Measurements from ENCODE around the gene C11orf24. TPM values are rescaled to one million over a fixed set of nuclear protein-coding genes. Genes with fewer than 3 reads are reported as not detected.

The C11orf24 gene
- total RNA-seq, 3 donors from 2014 or later (not counting 1 experiment from before 2014, with no cell fraction given), result 15.6 to 26.1 (median 17.7) TPM

DNA sequence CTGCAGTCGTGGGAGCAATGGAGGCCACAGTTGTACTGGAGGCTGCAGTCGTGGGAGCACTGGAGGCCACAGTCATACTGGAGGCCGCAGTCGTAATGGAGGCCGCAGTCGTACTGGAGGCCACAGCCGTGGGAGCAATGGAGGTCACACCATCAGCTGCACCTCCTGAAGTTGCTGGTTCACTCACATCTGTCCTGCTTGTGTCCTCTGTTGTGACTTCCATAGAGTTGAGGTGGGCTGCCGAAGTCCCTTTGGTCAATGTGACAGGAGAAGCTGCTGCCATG is 9.3 kb downstream of the C11orf24 start:
- intact Hi-C loops (cut with micrococcal nuclease), result no loop called here

DNA sequence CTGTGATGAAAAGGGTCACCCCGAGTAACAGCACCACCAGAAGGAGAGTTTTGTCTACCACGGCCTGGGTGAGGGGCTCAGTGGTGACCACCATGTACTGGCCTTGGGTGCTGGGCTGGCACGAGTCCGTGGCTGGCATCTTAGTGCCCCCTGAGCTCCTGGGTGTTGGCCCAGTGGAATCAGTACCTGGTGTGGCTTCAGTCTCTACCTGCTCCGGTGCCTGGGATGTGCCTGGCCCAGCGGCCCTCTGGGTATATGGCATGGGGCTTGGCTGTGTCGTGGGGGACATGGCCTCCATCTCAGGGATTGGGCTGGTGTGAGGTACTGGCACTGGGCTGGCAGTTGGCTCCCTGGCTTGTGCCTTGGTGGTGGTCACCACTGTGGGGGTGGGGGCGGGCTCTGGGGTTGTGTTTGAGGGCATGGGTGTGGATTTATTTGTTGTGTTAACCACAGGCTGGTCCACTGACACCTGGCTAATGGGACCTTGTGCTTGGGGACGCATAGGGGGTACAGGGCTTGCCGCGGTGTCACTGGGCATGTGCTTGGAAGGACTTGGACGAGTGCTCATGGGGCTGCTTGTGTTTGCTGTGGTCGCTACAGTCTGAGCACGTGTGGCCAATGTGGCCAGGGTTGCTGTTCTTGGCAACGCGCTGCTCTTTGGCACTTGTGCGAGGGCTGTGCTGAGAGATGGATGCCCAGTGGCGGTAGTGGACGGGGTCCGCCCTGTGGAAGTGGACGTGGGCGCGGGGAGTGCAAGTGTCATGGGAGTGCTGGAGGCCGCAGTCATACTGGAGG is 9.8 kb downstream of the C11orf24 start:
- TF ChIP-seq, protein P1, sequence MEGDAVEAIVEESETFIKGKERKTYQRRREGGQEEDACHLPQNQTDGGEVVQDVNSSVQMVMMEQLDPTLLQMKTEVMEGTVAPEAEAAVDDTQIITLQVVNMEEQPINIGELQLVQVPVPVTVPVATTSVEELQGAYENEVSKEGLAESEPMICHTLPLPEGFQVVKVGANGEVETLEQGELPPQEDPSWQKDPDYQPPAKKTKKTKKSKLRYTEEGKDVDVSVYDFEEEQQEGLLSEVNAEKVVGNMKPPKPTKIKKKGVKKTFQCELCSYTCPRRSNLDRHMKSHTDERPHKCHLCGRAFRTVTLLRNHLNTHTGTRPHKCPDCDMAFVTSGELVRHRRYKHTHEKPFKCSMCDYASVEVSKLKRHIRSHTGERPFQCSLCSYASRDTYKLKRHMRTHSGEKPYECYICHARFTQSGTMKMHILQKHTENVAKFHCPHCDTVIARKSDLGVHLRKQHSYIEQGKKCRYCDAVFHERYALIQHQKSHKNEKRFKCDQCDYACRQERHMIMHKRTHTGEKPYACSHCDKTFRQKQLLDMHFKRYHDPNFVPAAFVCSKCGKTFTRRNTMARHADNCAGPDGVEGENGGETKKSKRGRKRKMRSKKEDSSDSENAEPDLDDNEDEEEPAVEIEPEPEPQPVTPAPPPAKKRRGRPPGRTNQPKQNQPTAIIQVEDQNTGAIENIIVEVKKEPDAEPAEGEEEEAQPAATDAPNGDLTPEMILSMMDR (IDR thresholded peaks at IDR 0.05), result no peak
- H3K4me3 Mint-ChIP-seq, result no peak overlapping the region
- no peaks in the 10 kb centered on the region for H3K36me3 Mint-ChIP-seq
- H3K27me3 Mint-ChIP-seq (ENCODE audit: low read depth in 2 of 2), result no peaks in the 10 kb centered on the region
- DNase-seq (no peak), ATAC-seq (no peak)
- Histone ChIP-seq H3K4me3 (ENCODE audit: low read length) (no peak overlapping the region), H3K4me1 (ENCODE audit: control insufficient read depth, insufficient read depth, low read length) (peaks cover 27% of the 10 kb centered on the region), H3K9me3 (ENCODE audit: control insufficient read depth, insufficient read depth, low read length) (no peaks in the 10 kb centered on the region), H3K36me3 (ENCODE audit: control insufficient read depth, insufficient read depth, low read length) (peaks cover 37% of the 10 kb centered on the region), H3K27me3 (ENCODE audit: control insufficient read depth, insufficient read depth, low read length) (no peaks in the 10 kb centered on the region), H3K27ac (ENCODE audit: low read length) (no peak overlapping the region)
- H3K27ac Mint-ChIP-seq, result no peak overlapping the region
- peaks cover 0 to 13% of the 10 kb centered on the region in 2 donors for H3K4me1 Mint-ChIP-seq
- whole genome bisulfite sequencing (ENCODE audit: insufficient coverage), result 94% methylated on average over 24 of the region's 24 CpGs
- intact Hi-C loops (cut with micrococcal nuclease), result no loop called here
- H3K9me3 Mint-ChIP-seq, result no peaks in the 10 kb centered on the region

More for the DNA sequence above, 9.3 kb downstream of the C11orf24 start:
- Histone ChIP-seq H3K9me3 (ENCODE audit: control insufficient read depth, insufficient read depth, low read length) (no peaks in the 10 kb centered on the region), H3K4me3 (ENCODE audit: low read length) (no peak overlapping the region), H3K27ac (ENCODE audit: low read length) (no peak overlapping the region), H3K27me3 (ENCODE audit: control insufficient read depth, insufficient read depth, low read length) (no peaks in the 10 kb centered on the region), H3K36me3 (ENCODE audit: control insufficient read depth, insufficient read depth, low read length) (peaks cover 43% of the 10 kb centered on the region), H3K4me1 (ENCODE audit: control insufficient read depth, insufficient read depth, low read length) (peaks cover 28% of the 10 kb centered on the region)
- Mint-ChIP-seq H3K27ac (no peak overlapping the region), H3K4me1 (peaks cover 0 to 10% of the 10 kb centered on the region in 2 donors), H3K27me3 (ENCODE audit: low read depth in 2 of 2) (no peaks in the 10 kb centered on the region), H3K9me3 (no peaks in the 10 kb centered on the region), H3K4me3 (no peak overlapping the region), H3K36me3 (no peaks in the 10 kb centered on the region)
- no peak for ATAC-seq
- TF ChIP-seq, protein P1 (IDR thresholded peaks at IDR 0.05), result no peak
- WGBS (ENCODE audit: insufficient coverage), result 96% methylated on average over 8 of the region's 8 CpGs
- DNase-seq, result no peak

DNA sequence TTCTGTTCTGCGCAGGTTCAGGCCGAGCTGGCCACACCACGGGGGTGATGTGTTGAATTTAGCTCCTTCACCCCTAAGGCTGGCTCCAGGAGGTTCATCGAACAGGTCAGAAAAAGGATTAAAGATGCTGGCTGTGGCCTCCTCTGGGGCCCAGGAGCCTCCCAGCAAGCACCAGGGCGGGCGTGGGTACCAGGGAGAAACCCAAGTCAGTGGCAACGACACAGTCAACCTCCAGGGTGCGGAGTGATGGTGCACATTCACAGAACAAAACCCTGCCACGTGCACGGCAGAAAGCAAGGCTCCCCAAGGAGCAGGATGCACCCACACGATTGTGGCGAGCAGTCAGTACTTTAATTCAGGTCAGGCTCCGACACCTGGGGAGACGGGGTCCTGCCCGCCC is 10.8 kb downstream of the C11orf24 start:
- TF ChIP-seq, protein P1 (IDR thresholded peaks at IDR 0.05), result no peak
- intact Hi-C loops (cut with micrococcal nuclease), result no loop called here
- H3K27ac ChIP-seq (ENCODE audit: low read length), result no peak overlapping the region
- H3K27me3 ChIP-seq (ENCODE audit: control insufficient read depth, insufficient read depth, low read length), result no peaks in the 10 kb centered on the region
- no peak overlapping the region for H3K4me3 ChIP-seq (ENCODE audit: low read length)
- H3K4me1 Mint-ChIP-seq, result peaks cover 0 to 13% of the 10 kb centered on the region in 2 donors
- no peaks in the 10 kb centered on the region for H3K9me3 Mint-ChIP-seq
- H3K36me3 Mint-ChIP-seq, result no peaks in the 10 kb centered on the region
- peaks cover 18% of the 10 kb centered on the region for H3K4me1 ChIP-seq (ENCODE audit: control insufficient read depth, insufficient read depth, low read length)
- H3K27me3 Mint-ChIP-seq (ENCODE audit: low read depth in 2 of 2), result no peaks in the 10 kb centered on the region
- no peak overlapping the region for H3K27ac Mint-ChIP-seq
- H3K4me3 Mint-ChIP-seq, result no peak overlapping the region
- H3K9me3 ChIP-seq (ENCODE audit: control insufficient read depth, insufficient read depth, low read length), result no peaks in the 10 kb centered on the region
- 93% methylated on average over 15 of the region's 15 CpGs for WGBS (ENCODE audit: insufficient coverage)
- ATAC-seq, result no peak
- no peak for DNase-seq
- peaks cover 32% of the 10 kb centered on the region for H3K36me3 ChIP-seq (ENCODE audit: control insufficient read depth, insufficient read depth, low read length)

DNA sequence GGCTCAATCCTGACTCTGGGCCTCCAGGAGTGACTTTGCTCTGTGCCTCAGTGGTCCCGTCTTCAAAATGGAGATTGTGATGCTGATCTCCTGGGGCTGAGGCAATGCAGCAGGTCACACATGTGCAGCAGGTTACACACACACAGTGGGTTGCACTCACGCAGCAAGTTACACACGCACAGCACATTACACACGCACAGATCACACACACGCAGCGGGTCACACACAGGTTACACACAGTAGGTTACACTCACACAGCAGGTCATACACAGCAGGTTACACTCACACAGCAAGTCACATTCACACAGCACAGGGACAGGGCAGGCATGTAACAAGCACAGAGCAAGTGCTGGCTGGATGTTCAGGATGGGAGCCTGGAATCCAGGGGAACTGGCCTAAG is 11.3 kb downstream of the C11orf24 start:
- 97% methylated on average over 6 of the region's 6 CpGs for WGBS (ENCODE audit: insufficient coverage)
- Histone ChIP-seq H3K4me1 (ENCODE audit: control insufficient read depth, insufficient read depth, low read length) (peaks cover 13% of the 10 kb centered on the region), H3K27ac (ENCODE audit: low read length) (no peak overlapping the region), H3K9me3 (ENCODE audit: control insufficient read depth, insufficient read depth, low read length) (no peaks in the 10 kb centered on the region), H3K4me3 (ENCODE audit: low read length) (no peak overlapping the region), H3K36me3 (ENCODE audit: control insufficient read depth, insufficient read depth, low read length) (peaks cover 29% of the 10 kb centered on the region), H3K27me3 (ENCODE audit: control insufficient read depth, insufficient read depth, low read length) (no peaks in the 10 kb centered on the region)
- Mint-ChIP-seq H3K27ac (no peak overlapping the region), H3K4me1 (peaks cover 0 to 13% of the 10 kb centered on the region in 2 donors), H3K4me3 (no peak overlapping the region), H3K9me3 (no peaks in the 10 kb centered on the region), H3K27me3 (ENCODE audit: low read depth in 2 of 2) (no peaks in the 10 kb centered on the region), H3K36me3 (no peaks in the 10 kb centered on the region)
- no peak for DNase-seq
- TF ChIP-seq, protein P1 (IDR thresholded peaks at IDR 0.05), result no peak
- ATAC-seq, result no peak
- intact Hi-C loops (cut with micrococcal nuclease), result no loop called here

All from natural killer cell (primary cell).